DOHH2 (cell line): ENCODE results near the gene CMC1.

ENCODE experiments used
- H3F3A ChIP-seq: fragments of 200-600 bp; sonication (generic), shearing (Covaris generic); 2 replicates; pipeline ENCODE4 v1.6.0; 2016; ENCODE audit warnings: antibody characterized with exemption, mild to moderate bottlenecking; ENCODE audit not compliant: control insufficient read depth, insufficient read depth
- H3K27ac ChIP-seq: fragments of 200-600 bp; sonication (generic); 2 replicates; pipeline ENCODE4 v1.5.1; 2014; ENCODE audit warnings: low read depth, mild to moderate bottlenecking, low read length, moderate library complexity
- H3K27me3 ChIP-seq: fragments of 200-600 bp; sonication (generic); 2 replicates; pipeline ENCODE4 v1.6.1; 2014; ENCODE audit warnings: mild to moderate bottlenecking, low read length, mixed read lengths; ENCODE audit not compliant: control insufficient read depth
- H3K36me3 ChIP-seq: fragments of 200-600 bp; sonication (generic); 2 replicates; pipeline ENCODE4 v1.6.1; 2014; ENCODE audit warnings: mild to moderate bottlenecking, low read length, moderate library complexity, mixed read lengths; ENCODE audit not compliant: control insufficient read depth
- H3K4me1 ChIP-seq: fragments of 200-600 bp; sonication (generic); 2 replicates; pipeline ENCODE4 v1.6.1; 2014; ENCODE audit warnings: mild to moderate bottlenecking, low read length, mixed read lengths; ENCODE audit not compliant: control insufficient read depth
- H3K4me2 ChIP-seq: fragments of 200-600 bp; sonication (generic); 2 replicates; pipeline ENCODE4 v1.6.0; 2014; ENCODE audit warnings: mild to moderate bottlenecking, low read length, moderate library complexity
- H3K4me3 ChIP-seq: fragments of 200-600 bp; sonication (generic); 2 replicates; pipeline ENCODE4 v1.5.1; 2014; ENCODE audit warnings: mild to moderate bottlenecking, low read length, mixed read lengths
- H3K79me2 ChIP-seq: fragments of 200-600 bp; sonication (generic); 2 replicates; pipeline ENCODE4 v1.6.1; 2014; ENCODE audit warnings: mild to moderate bottlenecking, low read length, mixed read lengths; ENCODE audit not compliant: control insufficient read depth
- H3K9me2 ChIP-seq: fragments of 200-600 bp; sonication (generic); replicated peaks from 2 replicates; pipeline ENCODE4 v1.6.1; 2014; ENCODE audit warnings: mild to moderate bottlenecking, low read length, mixed read lengths; ENCODE audit not compliant: control insufficient read depth
- H3K9me3 ChIP-seq: fragments of 200-600 bp; sonication (generic); 2 replicates; pipeline ENCODE4 v1.6.1; 2014; ENCODE audit warnings: antibody characterized with exemption, low read length, mixed read lengths; ENCODE audit not compliant: control insufficient read depth, insufficient read depth
- H4K20me1 ChIP-seq: fragments of 200-600 bp; sonication (generic); 2 replicates; pipeline ENCODE4 v1.6.0; 2014; ENCODE audit warnings: low read depth, mild to moderate bottlenecking, antibody characterized with exemption, low read length, moderate library complexity; ENCODE audit not compliant: control insufficient read depth, insufficient read depth
- CTCF ChIP-seq: fragments of 200-600 bp; sonication (generic); IDR thresholded peaks from one replicate; pipeline ENCODE4 v1.5.1; 2014; ENCODE audit warnings: antibody characterized with exemption, mild to moderate bottlenecking, low read depth, low read length; ENCODE audit not compliant: poor library complexity, severe bottlenecking
- EZH2phosphoT487 ChIP-seq: fragments of 200-600 bp; sonication (generic); IDR thresholded peaks from 2 replicates; pipeline ENCODE4 v1.6.1; 2017; ENCODE audit warnings: borderline replicate concordance, mild to moderate bottlenecking, antibody characterized with exemption, low read length, moderate library complexity, mixed read lengths

Gene CMC1

DNA sequence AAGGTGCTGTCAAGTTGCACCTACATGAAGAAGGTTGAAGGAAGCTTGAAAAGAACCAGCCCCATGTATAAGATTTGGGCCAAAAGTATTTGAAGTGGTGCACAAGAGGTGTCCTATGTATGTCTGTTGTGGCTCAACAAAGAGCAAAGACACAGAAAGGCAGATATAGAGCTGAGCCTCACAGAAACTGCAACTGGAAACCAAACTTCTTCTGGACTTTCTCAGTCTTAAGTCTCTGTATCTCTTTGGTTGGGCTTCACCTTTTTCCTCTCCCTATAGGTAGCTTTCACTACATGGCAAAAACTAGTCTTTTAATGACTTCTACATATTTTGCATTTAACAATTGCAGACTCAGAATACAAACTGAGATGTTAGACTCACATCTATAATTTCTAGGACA, 8.8 kb upstream of the CMC1 start:
- Histone ChIP-seq H3K4me3 (no peak overlapping the region), H3K4me1 (no peaks in the 10 kb centered on the region), H3F3A (no peaks in the 10 kb centered on the region), H3K27ac (no peak overlapping the region), H3K4me2 (no peak overlapping the region), H3K79me2 (no peaks in the 10 kb centered on the region), H3K27me3 (no peaks in the 10 kb centered on the region), H3K9me3 (no peaks in the 10 kb centered on the region), H3K36me3 (no peaks in the 10 kb centered on the region), H4K20me1 (no peaks in the 10 kb centered on the region), H3K9me2 (no peaks in the 10 kb centered on the region)
- no peak for TF ChIP-seq CTCF
- TF ChIP-seq EZH2phosphoT487, result no peak

DNA sequence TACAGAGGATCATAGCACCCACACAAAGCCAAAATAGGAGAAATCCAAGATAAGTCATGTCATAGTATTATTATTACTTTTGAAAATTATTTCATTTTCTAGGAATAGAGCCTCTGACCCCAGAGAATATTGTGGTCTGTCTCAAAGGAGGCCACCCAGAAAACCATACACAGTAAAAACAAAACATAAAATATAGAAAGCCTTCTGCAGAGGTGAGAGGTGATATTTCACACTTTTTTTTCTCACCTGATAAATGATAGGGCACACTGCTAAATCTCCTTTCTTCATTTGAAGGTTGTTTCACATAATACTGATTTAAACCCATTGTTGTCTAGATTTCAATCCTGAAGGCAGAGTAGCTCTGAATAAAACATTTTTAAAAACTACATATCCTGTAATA, 7.0 kb upstream of the CMC1 start:
- Histone ChIP-seq H3K4me1 (no peaks in the 10 kb centered on the region), H3K4me3 (no peak overlapping the region), H4K20me1 (no peaks in the 10 kb centered on the region), H3K79me2 (no peaks in the 10 kb centered on the region), H3K9me3 (no peaks in the 10 kb centered on the region), H3K4me2 (no peak overlapping the region), H3F3A (no peaks in the 10 kb centered on the region), H3K27ac (no peak overlapping the region), H3K27me3 (no peaks in the 10 kb centered on the region), H3K36me3 (no peaks in the 10 kb centered on the region), H3K9me2 (no peaks in the 10 kb centered on the region)
- TF ChIP-seq CTCF (no peak), EZH2phosphoT487 (no peak)

- H3K4me2 ChIP-seq, result no peak overlapping the region
- H3K9me2 ChIP-seq, result no peaks in the 10 kb centered on the region
- H3K27ac ChIP-seq, result no peak overlapping the region
- no peaks in the 10 kb centered on the region for H3F3A ChIP-seq
- peaks cover 26% of the 10 kb centered on the region for H3K79me2 ChIP-seq
- no peaks in the 10 kb centered on the region for H4K20me1 ChIP-seq
- H3K36me3 ChIP-seq, result peaks cover 3% of the 10 kb centered on the region; the same call in 1 of the 2 replicates
- H3K9me3 ChIP-seq, result no peaks in the 10 kb centered on the region
- no peak overlapping the region for H3K4me3 ChIP-seq
- TF ChIP-seq EZH2phosphoT487, result no peak
- peaks cover 20% of the 10 kb centered on the region for H3K4me1 ChIP-seq
- no peaks in the 10 kb centered on the region for H3K27me3 ChIP-seq
Observed at GRCh38 chr3:28239108-28239507, 2.3 kb upstream of the CMC1 start.

GRCh38 chr3:28240441-28240840, 978 bp upstream of the CMC1 start:
- Histone ChIP-seq H3K27me3 (no peaks in the 10 kb centered on the region), H3K36me3 (peaks cover 3% of the 10 kb centered on the region; the same call in 1 of the 2 replicates), H3K9me3 (no peaks in the 10 kb centered on the region), H3K4me1 (peaks cover 20% of the 10 kb centered on the region), H4K20me1 (no peaks in the 10 kb centered on the region), H3K9me2 (no peaks in the 10 kb centered on the region), H3K27ac (no peak overlapping the region), H3K4me2 (peak overlapping the region; percentile 77), H3K79me2 (peaks cover 40% of the 10 kb centered on the region), H3F3A (no peaks in the 10 kb centered on the region), H3K4me3 (peak overlapping the region; percentile 83)
- TF ChIP-seq EZH2phosphoT487, result no peak
- no peak for TF ChIP-seq CTCF
